Trophoblast cell (in vitro differentiated cells and primary cell): ENCODE measurements around the gene MGRN1.

Experiments
- DNase-seq, 2 donors: peaks; one replicate each; pipeline ENCODE4 v3.0.0-alpha.2; 2016
- H2AFZ ChIP-seq: 2 replicates; pipeline ENCODE4 v1.6.1; 2013; ENCODE audit warnings: low read length, moderate library complexity, mild to moderate bottlenecking; ENCODE audit not compliant: insufficient read depth, poor library complexity
- H2AK5ac ChIP-seq: 2 replicates; pipeline ENCODE4 v1.6.1; 2013; ENCODE audit warnings: mild to moderate bottlenecking, low read length
- H2BK120ac ChIP-seq: 2 replicates; pipeline ENCODE4 v1.6.1; 2013; ENCODE audit warnings: low read length, mild to moderate bottlenecking, moderate library complexity; ENCODE audit not compliant: insufficient read depth, poor library complexity
- H2BK12ac ChIP-seq: 2 replicates; pipeline ENCODE4 v1.6.1; 2013; ENCODE audit warnings: mild to moderate bottlenecking, low read length, moderate library complexity
- H2BK5ac ChIP-seq: 2 replicates; pipeline ENCODE4 v1.6.1; 2013; ENCODE audit warnings: low read length, low read depth, moderate library complexity, mild to moderate bottlenecking; ENCODE audit not compliant: poor library complexity
- H3K14ac ChIP-seq: 2 replicates; pipeline ENCODE4 v1.6.1; 2013; ENCODE audit warnings: mild to moderate bottlenecking, low read length
- H3K18ac ChIP-seq: 2 replicates; pipeline ENCODE4 v1.6.1; 2013; ENCODE audit warnings: mild to moderate bottlenecking, low read length
- H3K23ac ChIP-seq: 2 replicates; pipeline ENCODE4 v1.6.1; 2013; ENCODE audit warnings: low read length
- H3K27ac ChIP-seq: 2 replicates; pipeline ENCODE4 v1.5.1; 2013; ENCODE audit warnings: low read depth, mild to moderate bottlenecking, inconsistent platforms, low read length, moderate library complexity
- H3K27me3 ChIP-seq: 2 replicates; pipeline ENCODE4 v1.6.1; 2013; ENCODE audit warnings: inconsistent platforms, mild to moderate bottlenecking, low read length, moderate library complexity; ENCODE audit not compliant: insufficient read depth
- H3K36me3 ChIP-seq, 2 experiments: 1 replicate in 1 of 2; 2 replicates in 1 of 2; pipeline ENCODE4 v1.6.1; 2013; ENCODE audit warnings: low read length in 2 of 2, mild to moderate bottlenecking in 2 of 2, moderate library complexity in 1 of 2; ENCODE audit not compliant: insufficient read depth in 2 of 2, control insufficient read depth in 1 of 2
- H3K4ac ChIP-seq: 2 replicates; pipeline ENCODE4 v1.6.1; 2013; ENCODE audit warnings: low read depth, mild to moderate bottlenecking, low read length, moderate library complexity
- H3K4me1 ChIP-seq, 2 experiments: 1 replicate in 1 of 2; 2 replicates in 1 of 2; pipeline ENCODE4 v1.6.1; 2013; ENCODE audit warnings: low read length in 2 of 2, mild to moderate bottlenecking in 2 of 2, moderate library complexity in 1 of 2; ENCODE audit not compliant: insufficient read depth in 2 of 2, control insufficient read depth in 1 of 2
- H3K4me2 ChIP-seq: 2 replicates; pipeline ENCODE4 v1.6.1; 2013; ENCODE audit warnings: inconsistent platforms, mild to moderate bottlenecking, low read length, moderate library complexity
- H3K4me3 ChIP-seq: 2 replicates; pipeline ENCODE4 v1.5.1; 2013; ENCODE audit warnings: mild to moderate bottlenecking, low read depth, low read length, inconsistent platforms
- H3K79me1 ChIP-seq: one replicate; pipeline ENCODE4 v1.6.1; 2013; ENCODE audit warnings: low read length
- H3K79me2 ChIP-seq: 2 replicates; pipeline ENCODE4 v1.6.1; 2013; ENCODE audit warnings: low read length, mild to moderate bottlenecking; ENCODE audit not compliant: control insufficient read depth, insufficient read depth, poor library complexity
- H3K9ac ChIP-seq: 2 replicates; pipeline ENCODE4 v1.6.1; 2013; ENCODE audit warnings: mild to moderate bottlenecking, low read length
- H3K9me3 ChIP-seq: 2 replicates; pipeline ENCODE4 v1.6.1; 2013; ENCODE audit warnings: low read depth, mild to moderate bottlenecking, control low read depth, inconsistent platforms, low read length; ENCODE audit not compliant: insufficient read depth
- H4K12ac ChIP-seq: 2 replicates; pipeline ENCODE4 v1.6.1; 2013; ENCODE audit warnings: low read depth, mild to moderate bottlenecking, low read length, moderate library complexity
- H4K8ac ChIP-seq: 2 replicates; pipeline ENCODE4 v1.6.1; 2013; ENCODE audit warnings: low read depth, mild to moderate bottlenecking, low read length, moderate library complexity
- H4K91ac ChIP-seq: one replicate; pipeline ENCODE4 v1.6.1; 2013; ENCODE audit warnings: low read depth, mild to moderate bottlenecking, low read length, moderate library complexity
- WGBS: extraction: QIAGEN DNeasy Blood & Tissue Kit; methylation state at CpG from one replicate; pipeline ENCODE4 v1.1.7; 2013; ENCODE audit warnings: missing lambda C conversion rate; ENCODE audit not compliant: insufficient read length, insufficient coverage; ENCODE audit errors: extremely low coverage; 5-methylcytosine and 5-hydroxymethylcytosine counted together

The MGRN1 gene

DNA sequence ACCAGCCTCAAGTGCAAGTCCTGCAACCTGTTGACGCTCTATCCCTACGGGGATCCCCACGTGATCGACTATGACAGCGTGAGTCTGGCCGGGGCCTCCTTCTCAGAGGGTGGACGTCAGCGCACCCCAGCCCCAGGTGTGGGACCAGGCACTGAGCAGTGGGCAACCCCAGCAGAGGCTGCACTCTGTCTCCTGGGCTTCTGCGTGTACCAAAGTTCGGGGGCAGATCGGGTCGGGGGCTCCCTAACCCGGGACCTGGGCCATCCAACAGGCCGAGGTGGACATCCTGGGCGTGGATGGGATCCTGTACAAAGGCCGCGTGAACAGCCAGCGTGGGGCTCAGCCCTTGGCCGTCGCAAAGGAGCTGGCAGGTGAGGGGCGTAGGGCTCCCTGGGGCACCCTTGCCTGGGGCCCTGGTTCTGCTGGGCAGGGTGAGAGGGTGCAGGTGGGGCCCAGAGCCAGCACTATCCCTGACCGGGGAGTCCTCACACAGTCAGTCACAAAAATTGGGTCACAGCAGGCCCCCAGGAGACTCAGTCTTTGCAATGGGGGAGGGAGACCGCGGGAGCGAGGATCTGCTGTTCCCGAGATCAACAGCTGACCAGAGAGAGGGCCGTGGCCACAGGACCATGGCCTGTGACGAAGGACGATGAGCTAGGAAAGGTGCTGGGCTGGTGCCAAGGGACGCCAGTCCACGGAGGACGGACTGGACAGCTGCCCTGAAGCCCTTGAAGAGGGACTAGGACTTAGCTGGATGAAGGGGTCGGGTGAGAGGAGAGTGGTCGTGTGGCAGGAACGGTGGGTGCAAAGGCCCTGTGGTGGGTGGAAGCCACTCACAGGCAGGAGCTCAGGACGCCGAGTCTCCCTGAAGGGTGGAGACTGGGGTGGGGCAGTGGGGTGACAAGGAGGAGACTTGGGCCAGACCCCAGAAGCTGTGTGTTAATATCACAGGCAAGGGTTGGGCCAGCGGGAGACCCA is 29.9 kb upstream of the MGRN1 start:
- H3K79me1 ChIP-seq: no peaks in the 10 kb centered on the region
- H3K27me3 ChIP-seq: no peaks in the 10 kb centered on the region
- no peak overlapping the region for H4K91ac ChIP-seq
- H3K4me2 ChIP-seq: no peak overlapping the region
- H3K9ac ChIP-seq: no peak overlapping the region
- H3K18ac ChIP-seq: no peak overlapping the region
- no peak overlapping the region for H3K14ac ChIP-seq
- no peak overlapping the region for H3K27ac ChIP-seq
- H4K12ac ChIP-seq: no peak overlapping the region
- peaks cover 3% of the 10 kb centered on the region for H3K9me3 ChIP-seq
- no peaks in the 10 kb centered on the region for H3K79me2 ChIP-seq
- no peaks in the 10 kb centered on the region for H3K4me1 ChIP-seq
- no peak overlapping the region for H2AK5ac ChIP-seq
- WGBS: no CpG with 5 or more reads among the region's 38 CpGs
- no peaks in the 10 kb centered on the region for H3K36me3 ChIP-seq
- H2BK5ac ChIP-seq: no peak overlapping the region
- H4K8ac ChIP-seq: no peak overlapping the region
- no peak overlapping the region for H2AFZ ChIP-seq
- no peak overlapping the region for H2BK120ac ChIP-seq
- no peak overlapping the region for H2BK12ac ChIP-seq
- DNase-seq: no peak
- H3K4ac ChIP-seq: no peak overlapping the region
- H3K23ac ChIP-seq: no peak overlapping the region
- no peak overlapping the region for H3K4me3 ChIP-seq

DNA sequence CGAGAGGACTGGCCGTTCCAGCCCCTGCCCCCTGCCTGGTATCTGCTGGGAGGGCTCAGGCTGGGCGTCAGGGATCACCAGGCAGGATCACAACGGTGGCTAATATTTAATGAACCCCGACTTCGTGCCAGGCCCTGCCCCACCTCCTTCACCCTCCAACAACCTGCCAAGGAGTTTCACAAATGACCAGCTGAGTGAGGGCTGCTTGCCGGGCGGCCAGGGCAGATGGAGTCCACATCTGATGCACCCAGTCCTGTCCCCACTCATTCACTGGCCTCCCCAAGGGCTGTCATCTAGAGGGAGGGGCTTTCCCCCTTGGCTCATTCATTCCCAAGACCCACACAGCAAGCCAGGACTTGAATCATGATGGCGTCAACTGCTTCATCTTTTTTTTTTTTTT is 27.5 kb upstream of the MGRN1 start:
- Histone ChIP-seq H3K79me1 (no peaks in the 10 kb centered on the region), H3K9me3 (peaks cover 3% of the 10 kb centered on the region), H3K23ac (no peak overlapping the region), H3K4me1 (no peaks in the 10 kb centered on the region), H3K9ac (no peak overlapping the region), H3K27ac (no peak overlapping the region), H4K12ac (no peak overlapping the region), H2AFZ (no peak overlapping the region), H3K14ac (no peak overlapping the region), H3K79me2 (no peaks in the 10 kb centered on the region), H2BK5ac (no peak overlapping the region), H3K4me2 (no peak overlapping the region), H4K8ac (no peak overlapping the region), H3K27me3 (no peaks in the 10 kb centered on the region), H2BK12ac (no peak overlapping the region), H3K18ac (no peak overlapping the region), H4K91ac (no peak overlapping the region), H3K4me3 (no peak overlapping the region), H3K36me3 (no peaks in the 10 kb centered on the region), H2BK120ac (no peak overlapping the region), H3K4ac (no peak overlapping the region), H2AK5ac (no peak overlapping the region)
- no CpG with 5 or more reads among the region's 9 CpGs for WGBS
- no peak for DNase-seq

DNA sequence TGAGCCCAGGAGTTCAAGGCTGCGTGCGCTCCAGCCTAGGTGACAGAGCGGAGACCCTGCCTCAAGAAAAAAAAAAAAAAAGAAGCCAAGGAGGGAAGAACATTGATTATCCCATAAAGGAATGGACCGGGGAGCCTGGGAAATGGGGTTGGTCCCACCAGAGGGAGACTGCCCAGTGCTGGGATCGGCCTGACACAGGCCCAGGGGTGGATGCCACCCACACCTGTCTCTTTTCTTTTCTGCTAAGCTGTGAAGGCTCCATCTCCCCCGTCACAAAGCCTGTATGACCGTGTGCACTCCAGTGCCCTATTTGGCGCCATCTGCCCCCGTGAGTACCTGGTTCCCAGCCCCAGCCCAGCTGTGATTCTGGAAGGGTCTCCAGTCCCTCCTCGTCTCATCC is 25.6 kb upstream of the MGRN1 start:
- Histone ChIP-seq H2BK5ac (no peak overlapping the region), H3K4me2 (no peak overlapping the region), H3K14ac (no peak overlapping the region), H3K36me3 (no peaks in the 10 kb centered on the region), H3K27me3 (no peaks in the 10 kb centered on the region), H3K4ac (no peak overlapping the region), H3K79me1 (no peaks in the 10 kb centered on the region), H3K9me3 (peaks cover 3% of the 10 kb centered on the region), H3K79me2 (no peaks in the 10 kb centered on the region), H2BK12ac (no peak overlapping the region), H4K91ac (no peak overlapping the region), H4K8ac (no peak overlapping the region), H3K9ac (no peak overlapping the region), H2AK5ac (no peak overlapping the region), H2AFZ (no peak overlapping the region), H3K4me1 (no peaks in the 10 kb centered on the region), H3K18ac (no peak overlapping the region), H3K23ac (no peak overlapping the region), H4K12ac (no peak overlapping the region), H3K27ac (no peak overlapping the region), H3K4me3 (no peak overlapping the region), H2BK120ac (no peak overlapping the region)
- no peak for DNase-seq
- no CpG with 5 or more reads among the region's 10 CpGs for WGBS

DNA sequence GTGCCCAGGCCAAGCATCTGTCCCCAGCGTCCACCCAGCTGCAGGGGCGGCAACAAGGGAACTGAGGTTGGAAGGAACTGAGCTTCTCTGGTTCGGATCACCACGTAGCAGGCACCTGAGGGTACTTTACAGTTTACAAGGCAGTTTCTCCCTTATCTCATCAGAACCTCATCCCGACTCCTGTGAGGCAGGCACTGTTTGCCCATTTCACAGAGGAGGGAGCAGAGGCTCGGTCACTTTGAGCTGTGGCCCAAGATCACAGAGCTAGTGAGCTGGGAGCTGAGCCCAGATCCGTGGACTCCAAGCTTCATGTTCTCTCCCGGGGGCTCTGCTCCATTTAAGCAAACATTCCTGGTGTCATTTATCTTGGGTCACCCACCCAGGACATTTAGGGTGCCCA is 25.1 kb upstream of the MGRN1 start:
- Histone ChIP-seq H3K27ac (no peak overlapping the region), H3K27me3 (no peaks in the 10 kb centered on the region), H2BK120ac (no peak overlapping the region), H3K79me1 (no peaks in the 10 kb centered on the region), H3K4me3 (no peak overlapping the region), H3K4me2 (no peak overlapping the region), H2BK12ac (no peak overlapping the region), H2AK5ac (no peak overlapping the region), H3K23ac (no peak overlapping the region), H2BK5ac (no peak overlapping the region), H3K18ac (no peak overlapping the region), H3K9ac (no peak overlapping the region), H3K36me3 (no peaks in the 10 kb centered on the region), H3K4me1 (no peaks in the 10 kb centered on the region), H4K91ac (no peak overlapping the region), H4K8ac (no peak overlapping the region), H3K79me2 (no peaks in the 10 kb centered on the region), H3K4ac (no peak overlapping the region), H3K14ac (no peak overlapping the region), H2AFZ (no peak overlapping the region), H3K9me3 (no peaks in the 10 kb centered on the region), H4K12ac (no peak overlapping the region)
- no peak for DNase-seq
- WGBS: no CpG with 5 or more reads among the region's 8 CpGs
